GM06990 (cell line): ENCODE measurements around the gene DNAJC5G.

Source experiments
- DNase-seq: peaks from one replicate; pipeline ENCODE4 v3.0.0-alpha.2; 2011; ENCODE audit not compliant: insufficient read length; ENCODE audit errors: extremely low read depth
- H3K27me3 ChIP-seq: replicated peaks from 2 replicates; pipeline ENCODE4 v1.6.0; 2011; ENCODE audit warnings: low read length; ENCODE audit not compliant: control insufficient read depth, insufficient read depth
- H3K36me3 ChIP-seq: 2 replicates; pipeline ENCODE4 v1.5.1; 2011; ENCODE audit warnings: low read length; ENCODE audit not compliant: control insufficient read depth, insufficient read depth
- H3K4me3 ChIP-seq: replicated peaks from 2 replicates; pipeline ENCODE4 v1.5.1; 2011; ENCODE audit warnings: low read depth, mild to moderate bottlenecking, control low read depth, low read length
- TF ChIP-seq, protein P1 (sequence below): IDR thresholded peaks from 2 replicates; pipeline ENCODE4 v1.5.1; 2011; ENCODE audit warnings: low read length, control low read depth, mild to moderate bottlenecking, inconsistent platforms; ENCODE audit not compliant: insufficient read depth, poor library complexity, severe bottlenecking

The DNAJC5G gene

DNA sequence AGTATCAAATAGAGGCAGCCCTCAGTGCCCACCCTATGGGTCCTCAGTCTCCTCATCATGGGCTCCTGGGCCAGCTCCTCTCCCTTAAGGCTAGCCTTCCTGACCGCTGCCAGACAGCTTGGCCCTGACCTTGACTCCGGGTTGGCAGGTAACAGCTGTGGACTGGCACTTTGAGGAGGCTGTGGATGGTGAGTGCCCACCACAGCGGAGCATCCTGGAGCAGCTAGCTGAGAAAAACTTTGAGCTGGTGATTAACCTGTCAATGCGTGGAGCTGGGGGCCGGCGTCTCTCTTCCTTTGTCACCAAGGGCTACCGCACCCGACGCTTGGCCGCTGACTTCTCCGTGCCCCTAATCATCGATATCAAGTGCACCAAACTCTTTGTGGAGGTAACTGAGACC is 39.1 kb upstream of the DNAJC5G start:
- H3K36me3 ChIP-seq = peaks cover 76% of the 10 kb centered on the region
- TF ChIP-seq, protein P1, sequence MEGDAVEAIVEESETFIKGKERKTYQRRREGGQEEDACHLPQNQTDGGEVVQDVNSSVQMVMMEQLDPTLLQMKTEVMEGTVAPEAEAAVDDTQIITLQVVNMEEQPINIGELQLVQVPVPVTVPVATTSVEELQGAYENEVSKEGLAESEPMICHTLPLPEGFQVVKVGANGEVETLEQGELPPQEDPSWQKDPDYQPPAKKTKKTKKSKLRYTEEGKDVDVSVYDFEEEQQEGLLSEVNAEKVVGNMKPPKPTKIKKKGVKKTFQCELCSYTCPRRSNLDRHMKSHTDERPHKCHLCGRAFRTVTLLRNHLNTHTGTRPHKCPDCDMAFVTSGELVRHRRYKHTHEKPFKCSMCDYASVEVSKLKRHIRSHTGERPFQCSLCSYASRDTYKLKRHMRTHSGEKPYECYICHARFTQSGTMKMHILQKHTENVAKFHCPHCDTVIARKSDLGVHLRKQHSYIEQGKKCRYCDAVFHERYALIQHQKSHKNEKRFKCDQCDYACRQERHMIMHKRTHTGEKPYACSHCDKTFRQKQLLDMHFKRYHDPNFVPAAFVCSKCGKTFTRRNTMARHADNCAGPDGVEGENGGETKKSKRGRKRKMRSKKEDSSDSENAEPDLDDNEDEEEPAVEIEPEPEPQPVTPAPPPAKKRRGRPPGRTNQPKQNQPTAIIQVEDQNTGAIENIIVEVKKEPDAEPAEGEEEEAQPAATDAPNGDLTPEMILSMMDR = no peak

DNA sequence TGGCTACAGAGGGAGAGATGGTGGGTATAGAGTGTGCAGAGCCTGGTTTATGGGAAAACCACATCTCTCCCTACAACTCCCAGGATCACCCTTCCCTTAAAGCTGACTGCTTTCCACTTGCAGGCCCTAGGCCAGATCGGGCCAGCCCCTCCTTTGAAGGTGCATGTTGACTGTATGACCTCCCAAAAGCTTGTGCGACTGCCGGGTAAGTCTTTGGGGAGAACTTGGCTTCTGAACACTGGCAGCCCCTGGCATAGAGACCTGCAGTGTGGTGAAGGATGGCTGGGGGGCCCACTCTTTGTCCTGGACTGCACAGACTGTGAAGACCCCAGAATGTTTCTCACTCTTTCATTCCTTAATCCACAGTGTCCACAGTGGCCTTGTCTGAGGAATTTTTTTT is 38.6 kb upstream of the DNAJC5G start:
- Histone ChIP-seq H3K27me3 (no peaks in the 10 kb centered on the region), H3K36me3 (peaks cover 81% of the 10 kb centered on the region), H3K4me3 (no peak overlapping the region)
- TF ChIP-seq, protein P1 = no peak
- no peak for DNase-seq

More for the DNA sequence above, 39.1 kb upstream of the DNAJC5G start:
- no peak for DNase-seq
- no peaks in the 10 kb centered on the region for H3K27me3 ChIP-seq
- no peak overlapping the region for H3K4me3 ChIP-seq

DNA sequence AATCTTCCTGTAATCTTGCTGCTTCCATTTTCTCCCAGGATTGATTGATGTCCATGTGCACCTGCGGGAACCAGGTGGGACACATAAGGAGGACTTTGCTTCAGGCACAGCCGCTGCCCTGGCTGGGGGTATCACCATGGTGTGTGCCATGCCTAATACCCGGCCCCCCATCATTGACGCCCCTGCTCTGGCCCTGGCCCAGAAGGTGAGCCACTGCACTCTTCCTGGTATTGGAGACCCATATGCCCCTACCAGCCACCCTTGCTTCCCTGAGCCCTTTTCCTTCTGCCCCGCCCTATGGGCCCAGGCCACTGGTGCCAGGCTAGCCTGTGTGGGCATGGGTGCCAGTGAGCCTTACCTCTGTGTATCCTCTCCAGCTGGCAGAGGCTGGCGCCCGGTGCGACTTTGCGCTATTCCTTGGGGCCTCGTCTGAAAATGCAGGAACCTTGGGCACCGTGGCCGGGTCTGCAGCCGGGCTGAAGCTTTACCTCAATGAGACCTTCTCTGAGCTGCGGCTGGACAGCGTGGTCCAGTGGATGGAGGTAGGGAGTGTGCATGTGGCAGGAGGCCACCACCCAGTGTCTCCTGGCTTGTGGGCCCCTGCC is 37.8 kb upstream of the DNAJC5G start:
- peaks cover 81% of the 10 kb centered on the region for H3K36me3 ChIP-seq
- no peak overlapping the region for H3K4me3 ChIP-seq
- TF ChIP-seq, protein P1 = no peak
- no peak for DNase-seq
- no peaks in the 10 kb centered on the region for H3K27me3 ChIP-seq

DNA sequence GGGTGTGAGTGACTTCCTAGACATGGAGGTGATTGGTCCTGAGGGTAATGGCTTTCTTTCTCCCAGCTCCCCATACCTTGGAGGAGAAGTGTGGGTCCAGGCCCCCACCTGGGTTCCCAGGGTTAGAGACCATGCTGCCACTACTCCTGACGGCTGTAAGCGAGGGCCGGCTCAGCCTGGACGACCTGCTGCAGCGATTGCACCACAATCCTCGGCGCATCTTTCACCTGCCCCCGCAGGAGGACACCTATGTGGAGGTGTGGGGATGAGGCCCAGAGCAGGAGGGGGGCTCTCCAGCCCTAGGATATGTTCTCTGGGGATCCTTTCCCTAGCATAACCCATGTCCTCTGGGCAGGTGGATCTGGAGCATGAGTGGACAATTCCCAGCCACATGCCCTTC is 36.3 kb upstream of the DNAJC5G start:
- Histone ChIP-seq H3K36me3 (peaks cover 77% of the 10 kb centered on the region), H3K4me3 (no peak overlapping the region), H3K27me3 (no peaks in the 10 kb centered on the region)
- no peak for DNase-seq
- TF ChIP-seq, protein P1 = no peak

DNA sequence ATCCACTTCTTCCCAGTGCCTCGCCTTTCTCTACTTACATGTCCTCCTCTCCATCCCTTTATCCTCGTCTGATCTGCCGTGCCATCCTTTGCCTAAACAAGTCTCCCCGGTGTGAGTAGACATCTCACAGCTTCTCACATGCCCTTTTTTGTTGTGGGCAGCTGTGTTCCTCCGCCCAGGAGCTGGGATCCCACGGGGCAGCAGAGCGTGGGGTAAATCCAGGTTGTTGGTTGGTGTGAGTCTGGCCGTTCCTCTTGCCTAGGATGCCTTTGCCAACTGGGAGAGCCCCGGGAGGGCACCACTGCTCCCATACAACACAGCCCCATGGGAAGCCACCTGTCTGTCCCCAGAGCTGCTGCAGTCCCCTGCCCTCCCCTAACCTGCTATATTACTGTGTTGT is 34.8 kb upstream of the DNAJC5G start:
- peaks cover 67% of the 10 kb centered on the region for H3K36me3 ChIP-seq
- TF ChIP-seq, protein P1 = no peak
- H3K27me3 ChIP-seq = no peaks in the 10 kb centered on the region
- no peak overlapping the region for H3K4me3 ChIP-seq
- DNase-seq = no peak
